PFSK-1 (cell line): ENCODE data around the gene RCC2.

ENCODE experiments used
- POLR2AphosphoS5 ChIP-seq: IDR thresholded peaks from 2 replicates; pipeline ENCODE4 v1.6.1; 2012; ENCODE audit warnings: low read depth, mild to moderate bottlenecking, control low read depth, low read length, moderate library complexity
- TAF1 ChIP-seq: IDR thresholded peaks from 2 replicates; pipeline ENCODE4 v1.6.1; 2012; ENCODE audit warnings: low read length, control low read depth, borderline replicate concordance; ENCODE audit not compliant: insufficient read depth
- TF ChIP-seq, protein P1 (sequence below), 2 experiments: IDR thresholded peaks; 2 replicates each; pipeline versions ENCODE4 v1.6.1 to v1.8.0; 2011 to 2012; ENCODE audit warnings: low read depth in 2 of 2, low read length in 2 of 2, control low read depth in 1 of 2, inconsistent platforms in 1 of 2, mild to moderate bottlenecking in 1 of 2, moderate library complexity in 1 of 2; ENCODE audit not compliant: insufficient read depth in 1 of 2

DNA sequence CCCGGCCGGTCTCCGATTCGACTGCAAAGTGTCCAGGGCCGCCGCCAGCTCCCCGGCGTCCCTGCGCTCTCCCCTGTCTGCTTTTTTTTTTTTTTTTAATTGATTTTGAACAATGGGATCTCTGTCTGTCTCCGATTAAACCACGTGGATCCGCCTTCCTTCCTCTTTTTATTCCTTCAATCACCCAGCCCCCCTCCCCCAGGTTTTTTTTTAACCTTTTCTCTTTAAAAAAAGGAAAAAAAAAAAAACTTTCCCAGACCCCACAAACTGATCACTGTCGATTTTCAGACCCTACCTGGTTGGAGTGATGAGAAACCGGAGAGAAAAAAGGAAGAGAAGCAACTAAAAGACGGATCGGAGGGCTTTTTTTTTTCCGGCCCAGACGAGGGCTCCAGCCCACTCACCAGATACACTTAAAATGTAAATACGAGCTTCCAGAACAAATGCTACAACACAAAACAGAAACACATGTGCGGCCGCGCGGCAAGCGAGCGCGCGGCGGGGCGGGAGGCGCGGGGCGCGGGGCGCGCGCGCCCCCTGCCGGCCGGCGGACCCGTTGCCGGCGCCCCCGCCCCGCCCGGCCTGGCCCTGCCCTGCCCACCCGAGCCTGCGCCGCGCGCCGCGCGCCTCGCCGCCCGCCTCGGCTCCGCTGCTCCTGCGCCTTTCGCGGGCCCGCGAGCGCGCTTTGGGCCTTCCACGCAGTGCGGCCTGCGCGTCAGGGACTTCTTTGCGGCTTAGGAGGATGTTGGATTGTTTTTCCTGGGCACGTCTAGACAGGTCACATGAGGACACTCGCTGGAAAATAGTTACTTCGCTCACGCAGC, at the start of gene RCC2:
- peak; percentile 68 for TF ChIP-seq POLR2AphosphoS5
- TF ChIP-seq, protein P1, sequence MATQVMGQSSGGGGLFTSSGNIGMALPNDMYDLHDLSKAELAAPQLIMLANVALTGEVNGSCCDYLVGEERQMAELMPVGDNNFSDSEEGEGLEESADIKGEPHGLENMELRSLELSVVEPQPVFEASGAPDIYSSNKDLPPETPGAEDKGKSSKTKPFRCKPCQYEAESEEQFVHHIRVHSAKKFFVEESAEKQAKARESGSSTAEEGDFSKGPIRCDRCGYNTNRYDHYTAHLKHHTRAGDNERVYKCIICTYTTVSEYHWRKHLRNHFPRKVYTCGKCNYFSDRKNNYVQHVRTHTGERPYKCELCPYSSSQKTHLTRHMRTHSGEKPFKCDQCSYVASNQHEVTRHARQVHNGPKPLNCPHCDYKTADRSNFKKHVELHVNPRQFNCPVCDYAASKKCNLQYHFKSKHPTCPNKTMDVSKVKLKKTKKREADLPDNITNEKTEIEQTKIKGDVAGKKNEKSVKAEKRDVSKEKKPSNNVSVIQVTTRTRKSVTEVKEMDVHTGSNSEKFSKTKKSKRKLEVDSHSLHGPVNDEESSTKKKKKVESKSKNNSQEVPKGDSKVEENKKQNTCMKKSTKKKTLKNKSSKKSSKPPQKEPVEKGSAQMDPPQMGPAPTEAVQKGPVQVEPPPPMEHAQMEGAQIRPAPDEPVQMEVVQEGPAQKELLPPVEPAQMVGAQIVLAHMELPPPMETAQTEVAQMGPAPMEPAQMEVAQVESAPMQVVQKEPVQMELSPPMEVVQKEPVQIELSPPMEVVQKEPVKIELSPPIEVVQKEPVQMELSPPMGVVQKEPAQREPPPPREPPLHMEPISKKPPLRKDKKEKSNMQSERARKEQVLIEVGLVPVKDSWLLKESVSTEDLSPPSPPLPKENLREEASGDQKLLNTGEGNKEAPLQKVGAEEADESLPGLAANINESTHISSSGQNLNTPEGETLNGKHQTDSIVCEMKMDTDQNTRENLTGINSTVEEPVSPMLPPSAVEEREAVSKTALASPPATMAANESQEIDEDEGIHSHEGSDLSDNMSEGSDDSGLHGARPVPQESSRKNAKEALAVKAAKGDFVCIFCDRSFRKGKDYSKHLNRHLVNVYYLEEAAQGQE (IDR thresholded peaks at IDR 0.05; ENCODE audit: insufficient read depth in 1 of 2, low read depth in 2 of 2, low read length in 2 of 2) = no peak
- TF ChIP-seq TAF1 = peak; percentile 85
